ENCODE data around the gene NAPSA. TPM values are rescaled to one million over a fixed set of nuclear protein-coding genes. Genes with fewer than 3 reads are reported as not detected.

Gene NAPSA
- total and polyA plus RNA-seq, 9 of the 15 experiments (the other 6 are each of a cell fraction or from before 2014, with no cell fraction given): 0.25 to 1.9 (median 0.69) TPM

GRCh38 chr19:50376166-50377050 lies 11.0 kb upstream of the NAPSA start, which contains the start of gene NR1H2 (continued):
- no peak for TF ChIP-seq ZNF318 (IDR thresholded peaks at IDR 0.05; ENCODE audit: borderline replicate concordance in 1 of 2, low read depth in 1 of 2)
- TF ChIP-seq, protein P1, sequence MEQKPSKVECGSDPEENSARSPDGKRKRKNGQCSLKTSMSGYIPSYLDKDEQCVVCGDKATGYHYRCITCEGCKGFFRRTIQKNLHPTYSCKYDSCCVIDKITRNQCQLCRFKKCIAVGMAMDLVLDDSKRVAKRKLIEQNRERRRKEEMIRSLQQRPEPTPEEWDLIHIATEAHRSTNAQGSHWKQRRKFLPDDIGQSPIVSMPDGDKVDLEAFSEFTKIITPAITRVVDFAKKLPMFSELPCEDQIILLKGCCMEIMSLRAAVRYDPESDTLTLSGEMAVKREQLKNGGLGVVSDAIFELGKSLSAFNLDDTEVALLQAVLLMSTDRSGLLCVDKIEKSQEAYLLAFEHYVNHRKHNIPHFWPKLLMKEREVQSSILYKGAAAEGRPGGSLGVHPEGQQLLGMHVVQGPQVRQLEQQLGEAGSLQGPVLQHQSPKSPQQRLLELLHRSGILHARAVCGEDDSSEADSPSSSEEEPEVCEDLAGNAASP (IDR thresholded peaks at IDR 0.05): no peak
- TF ChIP-seq RFX5 (IDR thresholded peaks at IDR 0.05; ENCODE audit: low read depth, low read length): no peak
- peak; percentile 96 for TF ChIP-seq SP1 (CRISPR knock-in tag; IDR thresholded peaks at IDR 0.05)
- peak; percentile 85; the same call in 1 of the 2 replicates for TF ChIP-seq FOXP1 (CRISPR knock-in tag; IDR thresholded peaks at IDR 0.05)
- TF ChIP-seq, protein P2, sequence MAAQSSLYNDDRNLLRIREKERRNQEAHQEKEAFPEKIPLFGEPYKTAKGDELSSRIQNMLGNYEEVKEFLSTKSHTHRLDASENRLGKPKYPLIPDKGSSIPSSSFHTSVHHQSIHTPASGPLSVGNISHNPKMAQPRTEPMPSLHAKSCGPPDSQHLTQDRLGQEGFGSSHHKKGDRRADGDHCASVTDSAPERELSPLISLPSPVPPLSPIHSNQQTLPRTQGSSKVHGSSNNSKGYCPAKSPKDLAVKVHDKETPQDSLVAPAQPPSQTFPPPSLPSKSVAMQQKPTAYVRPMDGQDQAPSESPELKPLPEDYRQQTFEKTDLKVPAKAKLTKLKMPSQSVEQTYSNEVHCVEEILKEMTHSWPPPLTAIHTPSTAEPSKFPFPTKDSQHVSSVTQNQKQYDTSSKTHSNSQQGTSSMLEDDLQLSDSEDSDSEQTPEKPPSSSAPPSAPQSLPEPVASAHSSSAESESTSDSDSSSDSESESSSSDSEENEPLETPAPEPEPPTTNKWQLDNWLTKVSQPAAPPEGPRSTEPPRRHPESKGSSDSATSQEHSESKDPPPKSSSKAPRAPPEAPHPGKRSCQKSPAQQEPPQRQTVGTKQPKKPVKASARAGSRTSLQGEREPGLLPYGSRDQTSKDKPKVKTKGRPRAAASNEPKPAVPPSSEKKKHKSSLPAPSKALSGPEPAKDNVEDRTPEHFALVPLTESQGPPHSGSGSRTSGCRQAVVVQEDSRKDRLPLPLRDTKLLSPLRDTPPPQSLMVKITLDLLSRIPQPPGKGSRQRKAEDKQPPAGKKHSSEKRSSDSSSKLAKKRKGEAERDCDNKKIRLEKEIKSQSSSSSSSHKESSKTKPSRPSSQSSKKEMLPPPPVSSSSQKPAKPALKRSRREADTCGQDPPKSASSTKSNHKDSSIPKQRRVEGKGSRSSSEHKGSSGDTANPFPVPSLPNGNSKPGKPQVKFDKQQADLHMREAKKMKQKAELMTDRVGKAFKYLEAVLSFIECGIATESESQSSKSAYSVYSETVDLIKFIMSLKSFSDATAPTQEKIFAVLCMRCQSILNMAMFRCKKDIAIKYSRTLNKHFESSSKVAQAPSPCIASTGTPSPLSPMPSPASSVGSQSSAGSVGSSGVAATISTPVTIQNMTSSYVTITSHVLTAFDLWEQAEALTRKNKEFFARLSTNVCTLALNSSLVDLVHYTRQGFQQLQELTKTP (IDR thresholded peaks at IDR 0.05; ENCODE audit: low read depth in 1 of 2, partially characterized antibody in 2 of 2): peak; percentile 62 to 81
- TF ChIP-seq TFAP4 (CRISPR knock-in tag; IDR thresholded peaks at IDR 0.05; ENCODE audit: borderline replicate concordance): peak; percentile 78
- no peak for TF ChIP-seq SRSF7 (optimal IDR thresholded peaks at IDR 0.05; ENCODE audit: low read depth, low read length)
- TF ChIP-seq PRPF4 (IDR thresholded peaks at IDR 0.05; ENCODE audit: insufficient read depth, low read depth, low read length, poor library complexity, severe bottlenecking): no peak
- TF ChIP-seq SPI1 (IDR thresholded peaks at IDR 0.05; ENCODE audit: borderline replicate concordance, low read depth, low read length): peak; percentile 60

Measured in K562 (cell line).